IMR-90 (cell line): ENCODE measurements around the gene CRY2. TPM values are rescaled to one million over a fixed set of nuclear protein-coding genes. Genes with fewer than 3 reads are reported as not detected.

Experiments used
- ATAC-seq: fragments of 200-7000 bp; cut with Tn5 transposase; 2 replicates; pipeline ENCODE4 v1.9.1; 2020; ENCODE audit warnings: low read depth, mild to moderate bottlenecking, moderate library complexity
- BruUV-seq: library from RNA; stranded (reverse); fragments of 400-500 nt; replicated peaks from 2 replicates; lab custom pipeline; 2021; lab: Mats Ljungman, UMichigan
- CTCF ChIA-PET: fragments of 300-600 bp; formaldehyde crosslinking; extraction: SDS; loops from one replicate; lab custom pipeline; 2021; ENCODE audit warnings: antibody characterized with exemption; lab: Yijun Ruan, JAX
- POLR2A ChIA-PET: fragments of 300-600 bp; sonication (Branson Sonifier 250); formaldehyde crosslinking; loops from one replicate; lab custom pipeline; 2022; ENCODE audit warnings: antibody characterized with exemption; ENCODE audit not compliant: unreplicated experiment; lab: Charles Lee
- DNase-seq: peaks from one replicate; pipeline ENCODE4 v3.0.0; 2013
- H2AFZ ChIP-seq: replicated peaks from 2 replicates; pipeline ENCODE3; 2013; ENCODE audit warnings: low read length, mild to moderate bottlenecking; ENCODE audit not compliant: poor library complexity
- H2AK5ac ChIP-seq: 2 replicates; pipeline ENCODE4 v1.6.1; 2013; ENCODE audit warnings: low read depth, low read length, inconsistent platforms
- H2AK9ac ChIP-seq: replicated peaks from 2 replicates; pipeline ENCODE3; 2013; ENCODE audit warnings: mild to moderate bottlenecking, low read depth, low read length, moderate library complexity; ENCODE audit not compliant: poor library complexity
- H2BK120ac ChIP-seq: 2 replicates; pipeline ENCODE4 v1.6.1; 2013; ENCODE audit warnings: low read depth, low read length, inconsistent platforms
- H2BK15ac ChIP-seq: 3 replicates; pipeline ENCODE4 v1.6.1; 2013; ENCODE audit warnings: low read depth, low read length, inconsistent platforms
- H2BK20ac ChIP-seq: 2 replicates; pipeline ENCODE4 v1.6.1; 2013; ENCODE audit warnings: low read depth, mild to moderate bottlenecking, inconsistent platforms, low read length, moderate library complexity
- H2BK5ac ChIP-seq: 2 replicates; pipeline ENCODE4 v1.6.1; 2013; ENCODE audit warnings: mild to moderate bottlenecking, low read depth, low read length, inconsistent platforms; ENCODE audit not compliant: poor library complexity, severe bottlenecking
- H3K14ac ChIP-seq: replicated peaks from 2 replicates; pipeline ENCODE4 v1.6.1; 2013; ENCODE audit warnings: low read depth, low read length, inconsistent platforms
- H3K18ac ChIP-seq: 2 replicates; pipeline ENCODE4 v1.6.1; 2013; ENCODE audit warnings: low read depth, low read length, control low read depth
- H3K23ac ChIP-seq: 2 replicates; pipeline ENCODE4 v1.6.1; 2013; ENCODE audit warnings: low read depth, low read length, inconsistent platforms
- H3K27ac ChIP-seq: 2 replicates; pipeline ENCODE4 v1.5.1; 2013; ENCODE audit warnings: mild to moderate bottlenecking, control low read depth, low read length; ENCODE audit not compliant: insufficient read depth
- H3K27me3 ChIP-seq: 2 replicates; pipeline ENCODE4 v1.6.1; 2013; ENCODE audit warnings: low read length; ENCODE audit not compliant: control insufficient read depth, insufficient read depth
- H3K36me3 ChIP-seq: 2 replicates; pipeline ENCODE4 v1.6.1; 2013; ENCODE audit warnings: low read length, mixed read lengths; ENCODE audit not compliant: control insufficient read depth, insufficient read depth
- H3K4ac ChIP-seq: 2 replicates; pipeline ENCODE4 v1.6.1; 2013; ENCODE audit warnings: low read depth, low read length, inconsistent platforms
- H3K4me1 ChIP-seq: 2 replicates; pipeline ENCODE4 v1.6.1; 2013; ENCODE audit warnings: low read length, mixed read lengths; ENCODE audit not compliant: control insufficient read depth, insufficient read depth
- H3K4me2 ChIP-seq: 2 replicates; pipeline ENCODE4 v1.6.1; 2013; ENCODE audit warnings: low read depth, mild to moderate bottlenecking, control low read depth, low read length, moderate library complexity
- H3K4me3 ChIP-seq: 2 replicates; pipeline ENCODE4 v1.5.1; 2013; ENCODE audit warnings: low read depth, mild to moderate bottlenecking, control low read depth, low read length, moderate library complexity; ENCODE audit not compliant: insufficient read depth
- H3K56ac ChIP-seq: 2 replicates; pipeline ENCODE4 v1.6.1; 2013; ENCODE audit warnings: low read length, inconsistent platforms; ENCODE audit not compliant: insufficient read depth; ENCODE audit errors: extremely low read depth
- H3K79me1 ChIP-seq, 2 experiments: 2 replicates each; pipeline ENCODE4 v1.6.1; 2013; ENCODE audit warnings: low read length in 2 of 2, inconsistent platforms in 1 of 2, low read depth in 1 of 2
- H3K9ac ChIP-seq: 2 replicates; pipeline ENCODE4 v1.6.1; 2013; ENCODE audit warnings: low read depth, low read length, control low read depth
- H3K9me1 ChIP-seq: 2 replicates; pipeline ENCODE4 v1.6.1; 2013; ENCODE audit warnings: low read length, inconsistent platforms; ENCODE audit not compliant: insufficient read depth
- H3K9me3 ChIP-seq: 2 replicates; pipeline ENCODE4 v1.6.1; 2013; ENCODE audit warnings: low read length; ENCODE audit not compliant: control insufficient read depth, insufficient read depth
- H4K20me1 ChIP-seq: 2 replicates; pipeline ENCODE4 v1.6.1; 2013; ENCODE audit warnings: low read length, inconsistent platforms; ENCODE audit not compliant: insufficient read depth
- H4K5ac ChIP-seq: 2 replicates; pipeline ENCODE4 v1.6.1; 2013; ENCODE audit warnings: mild to moderate bottlenecking, low read depth, low read length, control low read depth
- H4K8ac ChIP-seq, 2 experiments: 2 replicates each; pipeline ENCODE4 v1.6.1; 2013; ENCODE audit warnings: low read depth in 2 of 2, low read length in 2 of 2, control low read depth in 1 of 2, inconsistent platforms in 1 of 2
- H4K91ac ChIP-seq: 2 replicates; pipeline ENCODE4 v1.6.1; 2013; ENCODE audit warnings: low read depth, low read length, inconsistent platforms; ENCODE audit not compliant: insufficient read depth
- BHLHE40 ChIP-seq: fragments of 150-350 bp; IDR thresholded peaks from 2 replicates; pipeline ENCODE4 v1.6.1; 2016; ENCODE audit warnings: mild to moderate bottlenecking, low read depth, low read length
- CHD1 ChIP-seq: IDR thresholded peaks from 2 replicates; pipeline ENCODE4 v1.6.1; 2012; ENCODE audit warnings: low read depth, low read length, improper control_type of control experiment
- MAFK ChIP-seq: IDR thresholded peaks from 2 replicates; pipeline ENCODE4 v1.6.1; 2012; ENCODE audit warnings: low read depth, low read length, improper control_type of control experiment
- POLR2A ChIP-seq: IDR thresholded peaks from 2 replicates; pipeline ENCODE4 v1.6.1; 2012; ENCODE audit warnings: mild to moderate bottlenecking, low read depth, low read length
- RCOR1 ChIP-seq: IDR thresholded peaks from 2 replicates; pipeline ENCODE4 v1.6.1; 2012; ENCODE audit warnings: mild to moderate bottlenecking, low read length, improper control_type of control experiment; ENCODE audit not compliant: insufficient replicate concordance
- USF2 ChIP-seq: fragments of 150-350 bp; IDR thresholded peaks from 2 replicates; pipeline ENCODE4 v1.6.1; 2017; ENCODE audit warnings: mild to moderate bottlenecking, antibody characterized with exemption, low read length, low read depth
- WGBS, 2 experiments: methylation state at CpG; one replicate each; pipeline versions ENCODE4 v1.1.5 to v1.1.7; 2013; ENCODE audit warnings: missing lambda C conversion rate in 2 of 2; ENCODE audit not compliant: insufficient read length in 1 of 2; ENCODE audit errors: extremely low coverage in 2 of 2; 5-methylcytosine and 5-hydroxymethylcytosine counted together
- dilution Hi-C: fragments of 300-500 bp; cut with HindIII; formaldehyde crosslinking; loops from one replicate; pipeline ENCODE4 v1.14.3; 2018; ENCODE audit warnings: low sequenced_read_pairs; ENCODE audit not compliant: unreplicated experiment
- in situ Hi-C: fragments of 300-500 bp; cut with MboI; formaldehyde crosslinking; loops from 3 replicates; pipeline ENCODE4 v1.14.3; 2019; ENCODE audit warnings: low sequenced_read_pairs, inconsistent platforms, mixed read lengths
- intact Hi-C: fragments of 100-400 bp; cut with micrococcal nuclease; formaldehyde crosslinking; loops from 2 replicates; pipeline ENCODE4 v1.10.0; 2022
- polyA plus RNA-seq, 3 experiments: library from polyadenylated mRNA; depleted of rRNA; stranded (reverse); fragments of >200 nt; gene quantifications; 2 replicates each; pipeline ENCODE4 v1.2.3, GENCODE V29; 2012; ENCODE audit warnings: low replicate concordance in 1 of 3
- total RNA-seq: library from RNA; depleted of rRNA; stranded (reverse); fragments of >200 nt; gene quantifications from 2 replicates; pipeline ENCODE4 v1.2.3, GENCODE V29; 2012
- TF ChIP-seq, protein P1 (sequence below): fragments of 150-350 bp; IDR thresholded peaks from 2 replicates; pipeline ENCODE4 v1.6.1; 2016; ENCODE audit warnings: low read depth, mild to moderate bottlenecking, low read length, moderate library complexity, borderline replicate concordance

Gene CRY2
- total and polyA plus RNA-seq, 2 of the 4 experiments (the other 2 are of a cell fraction): 12.2 to 13.1 TPM

DNA sequence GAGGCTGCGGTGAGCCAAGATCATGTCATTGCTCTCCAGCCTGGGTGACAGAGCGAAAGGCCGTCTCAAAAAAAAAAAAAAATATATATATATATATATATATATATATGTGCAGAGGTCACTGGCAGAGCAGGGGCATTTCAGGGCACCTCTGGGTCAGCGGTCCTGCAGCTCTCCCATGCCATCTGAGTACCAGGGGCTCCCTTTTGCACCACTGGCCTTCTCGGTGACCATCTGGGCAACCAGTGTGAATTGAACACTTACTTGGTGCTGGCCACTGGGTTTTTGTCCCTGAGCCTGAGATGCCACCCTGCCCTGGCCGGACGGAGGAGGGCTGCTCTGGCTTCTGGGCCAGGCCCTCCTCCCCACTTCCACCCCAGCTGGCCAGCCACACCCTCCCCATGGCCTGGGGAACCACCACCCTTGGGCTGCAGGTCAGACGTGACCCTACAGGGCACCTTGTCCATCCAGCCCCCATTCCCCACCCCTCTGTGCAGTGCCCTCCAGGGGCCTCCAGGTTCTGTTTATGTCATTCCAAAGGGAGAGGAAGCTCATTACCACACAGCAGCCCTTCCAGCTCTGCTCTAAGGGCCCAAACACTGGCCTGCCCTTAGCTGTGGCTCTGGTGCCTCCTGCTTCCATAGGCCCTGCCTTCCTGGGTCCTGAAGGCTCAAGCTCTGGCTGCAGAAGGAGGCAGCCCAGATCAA lies 48.4 kb downstream of the CRY2 start:
- H2BK5ac ChIP-seq: no peak overlapping the region
- H3K4me2 ChIP-seq: no peak overlapping the region
- H3K79me1 ChIP-seq: peaks cover 0 to 4% of the 10 kb centered on the region in 2 experiments; a peak in 1 of 4 replicates
- in situ Hi-C loops (no loop called here), intact Hi-C loops (no loop called here), dilution Hi-C loops (no loop called here)
- H3K27ac ChIP-seq: no peak overlapping the region
- POLR2A ChIA-PET: no interaction called here
- no peak overlapping the region for H3K4me3 ChIP-seq
- H3K56ac ChIP-seq: no peak overlapping the region
- CTCF ChIA-PET: no interaction called here
- H4K91ac ChIP-seq: no peak overlapping the region
- H3K4me1 ChIP-seq: peaks cover 2% of the 10 kb centered on the region; the same call in 1 of the 2 replicates
- H3K27me3 ChIP-seq: peaks cover 44% of the 10 kb centered on the region
- H2BK120ac ChIP-seq: no peak overlapping the region
- H3K4ac ChIP-seq: no peak overlapping the region
- no peaks in the 10 kb centered on the region for H3K9me3 ChIP-seq
- no peak overlapping the region for H2AK9ac ChIP-seq
- TF ChIP-seq RCOR1 (no peak), MAFK (no peak), BHLHE40 (no peak), CHD1 (no peak), POLR2A (no peak), USF2 (no peak)
- TF ChIP-seq, protein P1, sequence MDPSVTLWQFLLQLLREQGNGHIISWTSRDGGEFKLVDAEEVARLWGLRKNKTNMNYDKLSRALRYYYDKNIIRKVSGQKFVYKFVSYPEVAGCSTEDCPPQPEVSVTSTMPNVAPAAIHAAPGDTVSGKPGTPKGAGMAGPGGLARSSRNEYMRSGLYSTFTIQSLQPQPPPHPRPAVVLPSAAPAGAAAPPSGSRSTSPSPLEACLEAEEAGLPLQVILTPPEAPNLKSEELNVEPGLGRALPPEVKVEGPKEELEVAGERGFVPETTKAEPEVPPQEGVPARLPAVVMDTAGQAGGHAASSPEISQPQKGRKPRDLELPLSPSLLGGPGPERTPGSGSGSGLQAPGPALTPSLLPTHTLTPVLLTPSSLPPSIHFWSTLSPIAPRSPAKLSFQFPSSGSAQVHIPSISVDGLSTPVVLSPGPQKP: no peak
- peaks cover 10% of the 10 kb centered on the region; the same call in 1 of the 2 replicates for H4K20me1 ChIP-seq
- no peak overlapping the region for H2AK5ac ChIP-seq
- H2AFZ ChIP-seq: no peak overlapping the region
- no peak overlapping the region for H4K8ac ChIP-seq
- ATAC-seq: no peak
- H2BK15ac ChIP-seq: no peak overlapping the region
- BruUV-seq: no TSS peak
- H3K36me3 ChIP-seq: no peaks in the 10 kb centered on the region
- H3K14ac ChIP-seq: no peak overlapping the region
- H4K5ac ChIP-seq: no peak overlapping the region
- H3K23ac ChIP-seq: no peak overlapping the region
- no peak overlapping the region for H3K18ac ChIP-seq
- 89% methylated on average over 3 of the region's 8 CpGs; no CpG with 5 or more reads in 1 of the 2 experiments for WGBS, 2 experiments
- DNase-seq: no peak
- H2BK20ac ChIP-seq: no peak overlapping the region
- no peaks in the 10 kb centered on the region; the same call in 1 of the 2 replicates for H3K9me1 ChIP-seq
- H3K9ac ChIP-seq: no peak overlapping the region
